ENCODE data around the gene AK5.

The AK5 gene

GRCh38 chr1:77552626-77553025, 270.8 kb downstream of the AK5 start:
- H3K9me3 ChIP-seq: no peaks in the 10 kb centered on the region
- TF ChIP-seq, protein P1, sequence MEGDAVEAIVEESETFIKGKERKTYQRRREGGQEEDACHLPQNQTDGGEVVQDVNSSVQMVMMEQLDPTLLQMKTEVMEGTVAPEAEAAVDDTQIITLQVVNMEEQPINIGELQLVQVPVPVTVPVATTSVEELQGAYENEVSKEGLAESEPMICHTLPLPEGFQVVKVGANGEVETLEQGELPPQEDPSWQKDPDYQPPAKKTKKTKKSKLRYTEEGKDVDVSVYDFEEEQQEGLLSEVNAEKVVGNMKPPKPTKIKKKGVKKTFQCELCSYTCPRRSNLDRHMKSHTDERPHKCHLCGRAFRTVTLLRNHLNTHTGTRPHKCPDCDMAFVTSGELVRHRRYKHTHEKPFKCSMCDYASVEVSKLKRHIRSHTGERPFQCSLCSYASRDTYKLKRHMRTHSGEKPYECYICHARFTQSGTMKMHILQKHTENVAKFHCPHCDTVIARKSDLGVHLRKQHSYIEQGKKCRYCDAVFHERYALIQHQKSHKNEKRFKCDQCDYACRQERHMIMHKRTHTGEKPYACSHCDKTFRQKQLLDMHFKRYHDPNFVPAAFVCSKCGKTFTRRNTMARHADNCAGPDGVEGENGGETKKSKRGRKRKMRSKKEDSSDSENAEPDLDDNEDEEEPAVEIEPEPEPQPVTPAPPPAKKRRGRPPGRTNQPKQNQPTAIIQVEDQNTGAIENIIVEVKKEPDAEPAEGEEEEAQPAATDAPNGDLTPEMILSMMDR (IDR thresholded peaks at IDR 0.05; ENCODE audit: low read depth, low read length): no peak
- H3K27me3 ChIP-seq: no peaks in the 10 kb centered on the region
- no peaks in the 10 kb centered on the region for H3K36me3 ChIP-seq
- no peaks in the 10 kb centered on the region for H3K4me1 ChIP-seq
- DNase-seq: no peak
- H3K4me3 ChIP-seq (ENCODE audit: low read depth, low read length): no peak overlapping the region

DNA sequence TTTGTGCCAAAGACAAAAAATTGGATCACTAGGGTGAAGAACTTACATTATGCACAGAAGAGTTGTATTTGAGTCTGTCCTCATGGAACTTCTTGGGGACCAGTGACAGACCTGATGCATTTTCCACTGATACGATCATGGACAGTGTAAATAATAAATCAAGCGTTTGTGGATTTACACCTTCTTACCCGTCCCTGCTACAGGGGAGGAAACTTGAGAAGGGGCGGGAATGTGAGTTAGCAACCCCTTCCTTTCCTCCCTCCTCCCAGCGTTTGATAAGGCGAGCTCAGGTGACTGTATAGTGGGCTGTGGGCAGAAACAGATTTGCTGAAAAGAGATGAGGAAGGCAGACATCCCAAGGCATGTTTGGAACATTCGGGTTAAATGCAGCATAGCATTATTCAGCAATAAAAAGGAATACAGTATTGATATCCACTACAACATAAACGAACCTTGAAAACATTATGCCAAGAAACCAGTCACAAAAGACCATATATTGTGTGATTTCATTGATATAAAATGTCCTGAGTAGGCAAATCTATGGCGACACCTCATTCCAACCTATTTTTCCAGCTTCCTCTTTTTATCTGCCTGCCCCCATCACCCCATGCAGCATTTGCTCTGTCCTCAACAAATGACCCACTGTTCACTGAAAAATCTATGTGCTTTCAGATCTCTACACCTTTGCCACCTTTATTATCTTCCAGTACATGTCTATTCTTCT, 271.9 kb downstream of the AK5 start:
- Histone ChIP-seq H3K27me3 (no peaks in the 10 kb centered on the region), H3K4me3 (ENCODE audit: low read depth, low read length) (no peak overlapping the region), H3K36me3 (no peaks in the 10 kb centered on the region), H3K9me3 (no peaks in the 10 kb centered on the region), H3K4me1 (no peaks in the 10 kb centered on the region)
- TF ChIP-seq, protein P1 (IDR thresholded peaks at IDR 0.05; ENCODE audit: low read depth, low read length): no peak
- DNase-seq: no peak

DNA sequence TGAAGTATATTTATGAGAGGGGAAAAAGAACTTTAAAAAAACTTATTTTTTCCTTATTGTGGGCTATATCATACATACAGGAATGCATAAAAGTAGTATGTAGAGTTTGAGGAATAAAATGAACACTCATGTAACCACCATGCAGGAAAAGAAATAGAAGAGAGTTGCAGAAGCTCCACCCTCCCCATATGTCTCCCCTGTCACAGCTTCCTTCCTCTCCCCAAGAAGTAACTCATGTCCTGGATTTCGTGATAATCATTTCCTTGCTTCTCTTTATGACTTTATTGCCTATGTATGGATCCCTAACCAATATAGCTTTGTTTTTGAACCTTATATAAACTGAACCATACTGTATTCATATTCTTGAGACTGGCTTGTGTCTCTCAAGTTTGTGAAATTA, 274.2 kb downstream of the AK5 start:
- Histone ChIP-seq H3K27me3 (no peaks in the 10 kb centered on the region), H3K9me3 (no peaks in the 10 kb centered on the region), H3K4me3 (ENCODE audit: low read depth, low read length) (no peak overlapping the region), H3K36me3 (no peaks in the 10 kb centered on the region), H3K4me1 (no peaks in the 10 kb centered on the region)
- TF ChIP-seq, protein P1 (IDR thresholded peaks at IDR 0.05; ENCODE audit: low read depth, low read length): no peak
- no peak for DNase-seq

GRCh38 chr1:77557053-77557452, 275.2 kb downstream of the AK5 start:
- Histone ChIP-seq H3K4me1 (no peaks in the 10 kb centered on the region), H3K27me3 (no peaks in the 10 kb centered on the region), H3K4me3 (ENCODE audit: low read depth, low read length) (no peak overlapping the region), H3K36me3 (no peaks in the 10 kb centered on the region), H3K9me3 (no peaks in the 10 kb centered on the region)
- no peak for DNase-seq
- TF ChIP-seq, protein P1 (IDR thresholded peaks at IDR 0.05; ENCODE audit: low read depth, low read length): no peak

DNA sequence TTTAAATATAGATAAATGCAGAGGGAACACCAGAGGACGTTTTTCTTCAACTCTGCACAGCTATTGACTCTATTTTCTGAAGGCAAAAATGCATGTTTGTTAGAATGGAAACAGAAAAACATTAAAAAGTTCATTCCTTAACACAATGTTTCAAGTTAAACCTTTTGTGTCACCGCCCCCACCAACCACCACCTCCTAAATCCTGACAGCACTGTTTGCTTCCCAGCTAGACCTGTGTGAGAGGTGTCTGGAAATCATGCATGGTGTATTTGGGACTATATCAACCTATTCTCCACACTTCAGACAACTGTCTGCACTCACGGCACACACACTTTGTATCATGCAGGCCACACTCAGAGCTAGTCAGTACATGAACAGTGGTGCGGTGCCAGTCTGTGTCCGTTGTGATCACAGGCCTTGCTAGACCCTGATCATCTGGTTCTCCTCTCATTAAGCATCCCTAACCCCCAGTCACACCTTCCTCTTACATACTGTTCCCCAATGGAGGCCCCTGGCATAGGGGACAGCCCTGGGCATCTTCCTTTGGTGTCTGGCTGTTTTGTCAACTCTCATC, 276.9 kb downstream of the AK5 start:
- no peaks in the 10 kb centered on the region for H3K4me1 ChIP-seq
- H3K27me3 ChIP-seq: no peaks in the 10 kb centered on the region
- no peaks in the 10 kb centered on the region for H3K9me3 ChIP-seq
- H3K4me3 ChIP-seq (ENCODE audit: low read depth, low read length): no peak overlapping the region
- TF ChIP-seq, protein P1 (IDR thresholded peaks at IDR 0.05; ENCODE audit: low read depth, low read length): no peak
- no peaks in the 10 kb centered on the region for H3K36me3 ChIP-seq
- DNase-seq: no peak

- no peaks in the 10 kb centered on the region for H3K27me3 ChIP-seq
- H3K9me3 ChIP-seq: no peaks in the 10 kb centered on the region
- TF ChIP-seq, protein P1 (IDR thresholded peaks at IDR 0.05; ENCODE audit: low read depth, low read length): no peak
- H3K36me3 ChIP-seq: no peaks in the 10 kb centered on the region; the same call in 1 of the 2 replicates
- H3K4me1 ChIP-seq: no peaks in the 10 kb centered on the region
- no peak for DNase-seq
- H3K4me3 ChIP-seq (ENCODE audit: low read depth, low read length): no peak overlapping the region
Measured at GRCh38 chr1:77560741-77561140, 278.9 kb downstream of the AK5 start.
